SU-DHL-6 (cell line): ENCODE data around the gene ACLY.

Source experiments
- H2AFZ ChIP-seq: fragments of 200-600 bp; sonication (generic); 2 replicates; pipeline ENCODE4 v1.6.1; 2014; ENCODE audit warnings: low read depth, mild to moderate bottlenecking, moderate library complexity, mixed read lengths, antibody characterized with exemption, low read length; ENCODE audit not compliant: severe bottlenecking
- H3F3A ChIP-seq: fragments of 200-600 bp; shearing (Covaris generic); 2 replicates; pipeline ENCODE4 v1.6.0; 2016; ENCODE audit warnings: antibody characterized with exemption, mild to moderate bottlenecking; ENCODE audit not compliant: insufficient read depth
- H3K27ac ChIP-seq: fragments of 200-600 bp; sonication (generic); 2 replicates; pipeline ENCODE4 v1.5.1; 2016; ENCODE audit warnings: low read depth, mild to moderate bottlenecking, low read length, moderate library complexity, mixed read lengths
- H3K27me3 ChIP-seq: fragments of 200-600 bp; sonication (generic), shearing (Covaris generic); 2 replicates; pipeline ENCODE4 v1.6.0; 2014; ENCODE audit warnings: mild to moderate bottlenecking, low read length
- H3K36me3 ChIP-seq: fragments of 200-600 bp; sonication (generic); 2 replicates; pipeline ENCODE4 v1.6.1; 2014; ENCODE audit warnings: mild to moderate bottlenecking, low read length, mixed read lengths
- H3K4me2 ChIP-seq: fragments of 300-600, 200-600 bp; shearing (Covaris generic), sonication (generic); 2 replicates; pipeline ENCODE4 v1.6.0; 2014; ENCODE audit warnings: low read length, low read depth, mild to moderate bottlenecking; ENCODE audit not compliant: poor library complexity, severe bottlenecking
- H3K4me3 ChIP-seq: fragments of 200-600 bp; sonication (generic); 2 replicates; pipeline ENCODE4 v1.5.1; 2014; ENCODE audit warnings: antibody characterized with exemption, low read length, mild to moderate bottlenecking, mixed read lengths; ENCODE audit not compliant: insufficient read depth, poor library complexity, severe bottlenecking
- H3K79me2 ChIP-seq: fragments of 200-600 bp; sonication (generic); 2 replicates; pipeline ENCODE4 v1.6.1; 2014; ENCODE audit warnings: mild to moderate bottlenecking, low read length, moderate library complexity; ENCODE audit not compliant: insufficient read depth
- H3K9ac ChIP-seq: fragments of 200-600 bp; sonication (generic); 2 replicates; pipeline ENCODE4 v1.7.0; 2014; ENCODE audit warnings: mild to moderate bottlenecking, low read length
- H3K9me2 ChIP-seq: fragments of 200-600 bp; sonication (generic); replicated peaks from 2 replicates; pipeline ENCODE4 v1.6.1; 2014; ENCODE audit warnings: low read length; ENCODE audit not compliant: insufficient read depth
- H3K9me3 ChIP-seq: fragments of 200-600 bp; sonication (generic); 2 replicates; pipeline ENCODE4 v1.6.1; 2014; ENCODE audit warnings: low read length, mixed read lengths; ENCODE audit not compliant: insufficient read depth
- H4K20me1 ChIP-seq: fragments of 200-600 bp; sonication (generic); 2 replicates; pipeline ENCODE4 v1.6.1; 2014; ENCODE audit warnings: low read depth, mild to moderate bottlenecking, antibody characterized with exemption, low read length, moderate library complexity, mixed read lengths
- CTCF ChIP-seq: fragments of 200-600 bp; sonication (generic); IDR thresholded peaks from one replicate; pipeline ENCODE4 v1.5.1; 2017; ENCODE audit warnings: antibody characterized with exemption, mild to moderate bottlenecking, low read length, moderate library complexity; ENCODE audit not compliant: insufficient read depth, poor library complexity, severe bottlenecking
- EZH2phosphoT487 ChIP-seq: fragments of 200-600 bp; sonication (generic), shearing (Covaris generic); conservative IDR thresholded peaks from 2 replicates; pipeline ENCODE4 v1.6.1; 2018; ENCODE audit warnings: mild to moderate bottlenecking, antibody characterized with exemption, low read length, moderate library complexity, mixed read lengths

The ACLY gene

GRCh38 chr17:41888332-41888965 lies 30.3 kb downstream of the ACLY start:
- no peaks in the 10 kb centered on the region for H3K27me3 ChIP-seq
- H2AFZ ChIP-seq: no peak overlapping the region
- H3K27ac ChIP-seq: no peak overlapping the region
- no peak overlapping the region for H3K9ac ChIP-seq
- no peaks in the 10 kb centered on the region for H4K20me1 ChIP-seq
- no peak overlapping the region for H3K4me3 ChIP-seq
- H3K4me2 ChIP-seq: no peak overlapping the region
- H3F3A ChIP-seq: 0 out of 2 replicates have a peak, but pooled peaks cover 2% of the 10 kb centered on the region
- H3K36me3 ChIP-seq: peaks cover 23% of the 10 kb centered on the region
- TF ChIP-seq CTCF (no peak), EZH2phosphoT487 (no peak)
- no peaks in the 10 kb centered on the region for H3K9me2 ChIP-seq
- H3K9me3 ChIP-seq: no peaks in the 10 kb centered on the region
- no peaks in the 10 kb centered on the region for H3K79me2 ChIP-seq

- H3F3A ChIP-seq: 0 out of 2 replicates have a peak, but pooled peaks cover 2% of the 10 kb centered on the region
- H3K27ac ChIP-seq: no peak overlapping the region
- no peak overlapping the region for H3K9ac ChIP-seq
- no peaks in the 10 kb centered on the region for H3K79me2 ChIP-seq
- TF ChIP-seq EZH2phosphoT487 (no peak), CTCF (no peak)
- no peaks in the 10 kb centered on the region for H4K20me1 ChIP-seq
- peaks cover 30% of the 10 kb centered on the region for H3K36me3 ChIP-seq
- H3K4me2 ChIP-seq: no peak overlapping the region
- H3K4me3 ChIP-seq: no peak overlapping the region
- no peaks in the 10 kb centered on the region for H3K9me2 ChIP-seq
- no peaks in the 10 kb centered on the region for H3K9me3 ChIP-seq
- no peak overlapping the region for H2AFZ ChIP-seq
- H3K27me3 ChIP-seq: no peaks in the 10 kb centered on the region
Observed at GRCh38 chr17:41885733-41886132, 33.0 kb downstream of the ACLY start.

GRCh38 chr17:41882756-41883155 lies 36.0 kb downstream of the ACLY start:
- Histone ChIP-seq H2AFZ (no peak overlapping the region), H3K79me2 (no peaks in the 10 kb centered on the region; the same call in 1 of the 2 replicates), H3K9me2 (no peaks in the 10 kb centered on the region), H3K9ac (no peak overlapping the region), H4K20me1 (no peaks in the 10 kb centered on the region), H3K9me3 (no peaks in the 10 kb centered on the region), H3F3A (no peaks in the 10 kb centered on the region), H3K4me2 (no peak overlapping the region), H3K36me3 (peaks cover 42% of the 10 kb centered on the region), H3K27me3 (no peaks in the 10 kb centered on the region), H3K4me3 (no peak overlapping the region), H3K27ac (no peak overlapping the region)
- TF ChIP-seq CTCF: no peak
- no peak for TF ChIP-seq EZH2phosphoT487
